ENCODE data around the gene TMA7.

GRCh38 chr3:48408823-48409281 is 31.2 kb upstream of the TMA7 start:
- peak; percentile 60 for TF ChIP-seq CTCF (conservative IDR thresholded peaks at IDR 0.05; ENCODE audit: low read length)
- TF ChIP-seq EZH2phosphoT487 (IDR thresholded peaks at IDR 0.05; ENCODE audit: borderline replicate concordance, low read depth, low read length): no peak
